GM06990 (cell line): ENCODE data around the gene IGSF9.

Experiments used
- DNase-seq: peaks from one replicate; pipeline ENCODE4 v3.0.0-alpha.2; 2011; ENCODE audit not compliant: insufficient read length; ENCODE audit errors: extremely low read depth
- H3K27me3 ChIP-seq: replicated peaks from 2 replicates; pipeline ENCODE4 v1.6.0; 2011; ENCODE audit warnings: low read length; ENCODE audit not compliant: control insufficient read depth, insufficient read depth
- H3K36me3 ChIP-seq: 2 replicates; pipeline ENCODE4 v1.5.1; 2011; ENCODE audit warnings: low read length; ENCODE audit not compliant: control insufficient read depth, insufficient read depth
- H3K4me3 ChIP-seq: replicated peaks from 2 replicates; pipeline ENCODE4 v1.5.1; 2011; ENCODE audit warnings: low read depth, mild to moderate bottlenecking, control low read depth, low read length
- CTCF ChIP-seq: IDR thresholded peaks from 2 replicates; pipeline ENCODE4 v1.5.1; 2011; ENCODE audit warnings: low read length, control low read depth, mild to moderate bottlenecking, inconsistent platforms; ENCODE audit not compliant: insufficient read depth, poor library complexity, severe bottlenecking

The IGSF9 gene

GRCh38 chr1:159932296-159933285, 12.8 kb downstream of the IGSF9 start:
- Histone ChIP-seq H3K4me3 (no peak overlapping the region), H3K27me3 (no peaks in the 10 kb centered on the region), H3K36me3 (no peaks in the 10 kb centered on the region)
- DNase-seq: no peak
- TF ChIP-seq CTCF: no peak

- no peaks in the 10 kb centered on the region for H3K36me3 ChIP-seq
- H3K27me3 ChIP-seq: no peaks in the 10 kb centered on the region
- no peak overlapping the region for H3K4me3 ChIP-seq
- TF ChIP-seq CTCF: no peak
- DNase-seq: no peak
Observed at GRCh38 chr1:159931795-159932173, 13.6 kb downstream of the IGSF9 start.

- Histone ChIP-seq H3K27me3 (no peaks in the 10 kb centered on the region), H3K4me3 (no peak overlapping the region), H3K36me3 (no peaks in the 10 kb centered on the region)
- TF ChIP-seq CTCF: no peak
- no peak for DNase-seq
Observed at GRCh38 chr1:159931101-159931794, 14.2 kb downstream of the IGSF9 start.

GRCh38 chr1:159930634-159931033, 14.8 kb downstream of the IGSF9 start:
- H3K4me3 ChIP-seq: no peak overlapping the region
- no peak for TF ChIP-seq CTCF
- no peaks in the 10 kb centered on the region for H3K27me3 ChIP-seq
- H3K36me3 ChIP-seq: no peaks in the 10 kb centered on the region
- no peak for DNase-seq

- Histone ChIP-seq H3K27me3 (no peaks in the 10 kb centered on the region), H3K4me3 (no peak overlapping the region), H3K36me3 (no peaks in the 10 kb centered on the region)
- TF ChIP-seq CTCF: no peak
- DNase-seq: no peak
Observed at GRCh38 chr1:159930216-159930615, 15.2 kb downstream of the IGSF9 start.
